ENCODE measurements around the gene KCNQ2.

DNA sequence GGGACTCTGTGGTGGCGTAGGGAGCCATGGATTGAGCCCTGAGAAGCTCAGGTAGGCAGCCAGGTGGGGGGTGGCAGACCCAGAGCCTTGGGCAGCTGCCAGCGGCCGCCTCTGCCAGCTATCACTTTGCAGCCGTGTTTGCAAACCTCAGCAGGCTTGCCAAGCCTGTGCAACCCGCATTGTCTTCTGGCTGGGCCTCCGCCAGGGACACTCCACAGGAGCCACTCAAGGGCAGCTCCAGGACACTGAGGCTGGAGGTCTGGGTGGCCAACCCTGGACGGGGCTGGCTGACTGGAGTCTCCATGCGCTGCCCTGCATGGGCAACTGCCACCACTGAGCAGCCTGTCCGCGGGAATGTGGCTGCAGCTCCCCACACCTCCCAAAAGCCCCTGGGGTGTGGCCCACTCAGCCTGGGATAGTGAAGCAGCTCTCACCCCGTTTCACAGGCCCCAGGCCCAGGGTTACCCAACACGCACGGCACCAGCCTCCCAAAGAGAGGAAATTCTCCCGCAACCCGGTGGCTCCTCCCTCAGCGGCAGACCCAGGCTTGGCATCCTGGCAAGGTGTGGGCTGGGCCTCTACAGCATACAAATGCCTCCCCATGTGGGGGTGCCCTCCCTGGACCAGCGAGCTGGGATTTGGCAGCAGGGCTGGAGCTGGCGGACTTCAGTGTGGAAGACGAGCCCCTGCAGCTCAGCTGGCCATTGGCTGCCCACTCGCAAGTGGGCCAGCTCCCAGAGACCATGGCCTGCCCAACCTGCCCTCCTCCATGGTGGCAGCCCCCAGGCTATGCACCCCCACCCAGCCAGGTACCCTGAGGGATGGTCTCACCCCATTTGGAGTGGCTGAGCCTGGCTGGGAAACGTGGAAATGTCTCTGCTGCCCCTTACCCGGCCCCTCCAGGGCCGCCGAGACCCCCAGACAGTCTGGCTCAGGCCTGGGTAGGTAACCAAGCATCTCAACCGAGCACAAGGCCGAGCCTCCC, 114.2 kb downstream of the KCNQ2 start:
- TF ChIP-seq, protein P1, sequence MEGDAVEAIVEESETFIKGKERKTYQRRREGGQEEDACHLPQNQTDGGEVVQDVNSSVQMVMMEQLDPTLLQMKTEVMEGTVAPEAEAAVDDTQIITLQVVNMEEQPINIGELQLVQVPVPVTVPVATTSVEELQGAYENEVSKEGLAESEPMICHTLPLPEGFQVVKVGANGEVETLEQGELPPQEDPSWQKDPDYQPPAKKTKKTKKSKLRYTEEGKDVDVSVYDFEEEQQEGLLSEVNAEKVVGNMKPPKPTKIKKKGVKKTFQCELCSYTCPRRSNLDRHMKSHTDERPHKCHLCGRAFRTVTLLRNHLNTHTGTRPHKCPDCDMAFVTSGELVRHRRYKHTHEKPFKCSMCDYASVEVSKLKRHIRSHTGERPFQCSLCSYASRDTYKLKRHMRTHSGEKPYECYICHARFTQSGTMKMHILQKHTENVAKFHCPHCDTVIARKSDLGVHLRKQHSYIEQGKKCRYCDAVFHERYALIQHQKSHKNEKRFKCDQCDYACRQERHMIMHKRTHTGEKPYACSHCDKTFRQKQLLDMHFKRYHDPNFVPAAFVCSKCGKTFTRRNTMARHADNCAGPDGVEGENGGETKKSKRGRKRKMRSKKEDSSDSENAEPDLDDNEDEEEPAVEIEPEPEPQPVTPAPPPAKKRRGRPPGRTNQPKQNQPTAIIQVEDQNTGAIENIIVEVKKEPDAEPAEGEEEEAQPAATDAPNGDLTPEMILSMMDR (IDR thresholded peaks at IDR 0.05), result no peak
- TF ChIP-seq POLR2A (IDR thresholded peaks at IDR 0.05) (no peak), POLR2AphosphoS5 (IDR thresholded peaks at IDR 0.05) (no peak)

All from gastroesophageal sphincter (tissue), 3 donors.